WTC11 (cell line): ENCODE data around the gene CEACAM4. TPM values are rescaled to one million over a fixed set of nuclear protein-coding genes. Genes with fewer than 3 reads are reported as not detected.

Experiments
- ATAC-seq: fragments of 200-7000 bp; cut with Tn5 transposase; 2 replicates; pipeline ENCODE4 v1.10.0; 2021; ENCODE audit warnings: mild to moderate bottlenecking, moderate library complexity
- CTCF ChIA-PET: fragments of 300-600 bp; sonication (Branson Sonifier 250); formaldehyde crosslinking; loops from one replicate; lab custom pipeline; 2021; ENCODE audit warnings: antibody characterized with exemption; lab: Charles Lee
- POLR2A ChIA-PET: fragments of 350-600 bp; sonication (Branson Sonifier 250); formaldehyde crosslinking; loops from one replicate; lab custom pipeline; 2021; ENCODE audit warnings: antibody characterized with exemption; lab: Charles Lee
- DNase-seq: peaks from one replicate; pipeline ENCODE4 v3.0.0; 2021; ENCODE audit warnings: low spot score
- H3K27ac Mint-ChIP-seq: 2 replicates; pipeline ENCODE4 v1.8.0; 2021; ENCODE audit warnings: mixed read lengths
- H3K27me3 Mint-ChIP-seq: 2 replicates; pipeline ENCODE4 v1.8.0; 2021; ENCODE audit warnings: low read depth, mild to moderate bottlenecking, moderate library complexity, mixed read lengths
- H3K36me3 Mint-ChIP-seq: 2 replicates; pipeline ENCODE4 v1.8.0; 2021; ENCODE audit warnings: mixed read lengths
- H3K4me1 Mint-ChIP-seq: 2 replicates; pipeline ENCODE4 v1.8.0; 2022; ENCODE audit warnings: mixed read lengths
- H3K4me3 Mint-ChIP-seq: 2 replicates; pipeline ENCODE4 v1.8.0; 2021; ENCODE audit warnings: mild to moderate bottlenecking, moderate library complexity, mixed read lengths
- H3K9me3 Mint-ChIP-seq: 2 replicates; pipeline ENCODE4 v1.8.0; 2021; ENCODE audit warnings: mixed read lengths
- AFF4 ChIP-seq: sonication (generic); formaldehyde crosslinking; IDR thresholded peaks from 2 replicates; pipeline ENCODE4 v1.8.1; 2023; ENCODE audit warnings: mild to moderate bottlenecking, missing genetic modification reagents, borderline replicate concordance
- AR ChIP-seq: fragments of 250-450 bp; sonication (Bioruptor Pico); IDR thresholded peaks from 2 replicates; pipeline ENCODE4 v1.9.0; 2021; ENCODE audit warnings: mild to moderate bottlenecking
- CDX4 ChIP-seq: fragments of 250-450 bp; sonication (Bioruptor Pico); IDR thresholded peaks from 2 replicates; pipeline ENCODE4 v1.9.0; 2021; ENCODE audit warnings: moderate library complexity, mild to moderate bottlenecking, inconsistent platforms, borderline replicate concordance
- CREB1 ChIP-seq: sonication (generic); formaldehyde crosslinking; IDR thresholded peaks from 2 replicates; pipeline ENCODE4 v1.8.0; 2023; ENCODE audit warnings: mild to moderate bottlenecking, missing genetic modification reagents
- GABPB1 ChIP-seq: sonication (generic); formaldehyde crosslinking; IDR thresholded peaks from 2 replicates; pipeline ENCODE4 v1.8.1; 2023; ENCODE audit warnings: mild to moderate bottlenecking, missing genetic modification reagents
- IRF1 ChIP-seq: sonication (generic); formaldehyde crosslinking; IDR thresholded peaks from 2 replicates; pipeline ENCODE4 v1.8.0; 2023; ENCODE audit warnings: missing genetic modification reagents
- MAX ChIP-seq: sonication (generic); formaldehyde crosslinking; IDR thresholded peaks from 2 replicates; pipeline ENCODE4 v1.8.0; 2022; ENCODE audit warnings: mild to moderate bottlenecking, missing genetic modification reagents
- MXD4 ChIP-seq: fragments of 250-450 bp; sonication (Bioruptor Pico); IDR thresholded peaks from 2 replicates; pipeline ENCODE4 v1.8.0; 2021; ENCODE audit warnings: mild to moderate bottlenecking, moderate library complexity, borderline replicate concordance
- NFATC4 ChIP-seq: fragments of 250-450 bp; sonication (Bioruptor Pico); IDR thresholded peaks from 2 replicates; pipeline ENCODE4 v1.9.0; 2021; ENCODE audit warnings: mild to moderate bottlenecking
- OVOL2 ChIP-seq: fragments of 250-450 bp; sonication (Bioruptor Pico); IDR thresholded peaks from 2 replicates; pipeline ENCODE4 v1.9.0; 2021; ENCODE audit warnings: mild to moderate bottlenecking, borderline replicate concordance
- SOX15 ChIP-seq: fragments of 250-450 bp; sonication (Bioruptor Pico); IDR thresholded peaks from 2 replicates; pipeline ENCODE4 v1.9.0; 2021; ENCODE audit warnings: mild to moderate bottlenecking
- TEAD1 ChIP-seq: sonication (generic); formaldehyde crosslinking; IDR thresholded peaks from 2 replicates; pipeline ENCODE4 v1.8.0; 2022; ENCODE audit warnings: mild to moderate bottlenecking, missing genetic modification reagents
- ZNF121 ChIP-seq: sonication (generic); formaldehyde crosslinking; IDR thresholded peaks from 2 replicates; pipeline ENCODE4 v1.8.0; 2023; ENCODE audit warnings: missing genetic modification reagents
- ZNF219 ChIP-seq: sonication (generic); formaldehyde crosslinking; IDR thresholded peaks from 2 replicates; pipeline ENCODE4 v1.8.0; 2023; ENCODE audit warnings: missing genetic modification reagents, mild to moderate bottlenecking, borderline replicate concordance
- ZNF263 ChIP-seq: sonication (generic); formaldehyde crosslinking; IDR thresholded peaks from 2 replicates; pipeline ENCODE4 v1.8.1; 2022; ENCODE audit warnings: low read depth, mild to moderate bottlenecking, moderate library complexity, missing genetic modification reagents
- ZNF423 ChIP-seq: fragments of 250-450 bp; sonication (Bioruptor Pico); IDR thresholded peaks from 2 replicates; pipeline ENCODE4 v2.1.2; 2022; ENCODE audit warnings: mild to moderate bottlenecking, moderate library complexity
- ZNF512 ChIP-seq: sonication (generic); formaldehyde crosslinking; IDR thresholded peaks from 2 replicates; pipeline ENCODE4 v1.8.1; 2022; ENCODE audit warnings: missing genetic modification reagents, borderline replicate concordance
- ZNF671 ChIP-seq: fragments of 250-450 bp; sonication (Bioruptor Pico); IDR thresholded peaks from 2 replicates; pipeline ENCODE4 v1.8.0; 2021; ENCODE audit warnings: mild to moderate bottlenecking
- total RNA-seq: library from RNA; stranded (reverse); gene quantifications from 3 replicates; pipeline ENCODE4 v1.2.3, GENCODE V29; 2021
- TF ChIP-seq, protein P1 (sequence below): sonication (generic); formaldehyde crosslinking; IDR thresholded peaks from 2 replicates; pipeline ENCODE4 v1.8.0; 2022; ENCODE audit warnings: mild to moderate bottlenecking, missing genetic modification reagents
- TF ChIP-seq, protein P2 (sequence below): fragments of 250-450 bp; sonication (Bioruptor Pico); IDR thresholded peaks from 2 replicates; pipeline ENCODE4 v2.1.2; 2022; ENCODE audit warnings: mild to moderate bottlenecking, moderate library complexity

CEACAM4 gene
- total RNA-seq, 1 experiment from 2014 or later = not detected

DNA sequence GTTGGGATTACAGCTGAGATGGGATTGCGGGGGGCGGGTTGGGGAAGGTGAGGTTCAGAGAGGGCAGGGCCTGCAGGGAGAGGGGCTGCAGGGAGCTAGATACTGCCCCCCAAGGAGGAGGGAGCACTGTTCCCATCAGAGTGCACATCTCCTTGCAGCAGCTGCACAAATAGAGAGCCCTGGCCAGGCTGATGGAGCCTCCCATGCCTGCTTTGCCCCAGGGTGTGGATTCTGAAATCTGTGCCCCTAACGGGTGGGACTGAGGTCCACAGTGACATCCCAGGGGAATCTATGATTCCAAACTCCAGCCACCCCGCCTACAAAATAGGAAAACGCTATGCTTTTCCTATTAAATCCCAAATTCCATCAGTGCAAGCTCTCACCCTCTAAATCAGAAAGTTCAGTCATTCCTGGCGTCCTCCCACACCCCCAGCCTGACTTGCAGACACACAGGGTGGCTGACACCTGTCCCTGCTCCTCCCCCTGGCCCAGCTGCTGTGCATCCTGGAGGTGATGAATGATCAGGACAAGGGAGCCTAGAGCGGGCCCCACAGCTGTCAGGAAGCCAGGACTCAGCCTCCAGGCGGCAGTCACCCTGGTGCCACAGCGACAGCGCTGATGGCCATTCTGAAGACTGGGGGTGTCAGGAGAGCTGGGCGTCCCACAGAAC, 57.3 kb downstream of the CEACAM4 start:
- Mint-ChIP-seq H3K27ac (no peak overlapping the region), H3K27me3 (peaks cover 94% of the 10 kb centered on the region), H3K9me3 (no peaks in the 10 kb centered on the region), H3K4me3 (no peak overlapping the region), H3K36me3 (no peaks in the 10 kb centered on the region), H3K4me1 (peaks cover 5% of the 10 kb centered on the region)
- ATAC-seq (no peak), DNase-seq (no peak)
- POLR2A ChIA-PET = no interaction called here
- no peak for TF ChIP-seq ZNF512
- no peak for TF ChIP-seq GABPB1 (CRISPR knock-in tag)
- no peak for TF ChIP-seq ZNF423
- no peak for TF ChIP-seq TEAD1
- TF ChIP-seq, protein P1, sequence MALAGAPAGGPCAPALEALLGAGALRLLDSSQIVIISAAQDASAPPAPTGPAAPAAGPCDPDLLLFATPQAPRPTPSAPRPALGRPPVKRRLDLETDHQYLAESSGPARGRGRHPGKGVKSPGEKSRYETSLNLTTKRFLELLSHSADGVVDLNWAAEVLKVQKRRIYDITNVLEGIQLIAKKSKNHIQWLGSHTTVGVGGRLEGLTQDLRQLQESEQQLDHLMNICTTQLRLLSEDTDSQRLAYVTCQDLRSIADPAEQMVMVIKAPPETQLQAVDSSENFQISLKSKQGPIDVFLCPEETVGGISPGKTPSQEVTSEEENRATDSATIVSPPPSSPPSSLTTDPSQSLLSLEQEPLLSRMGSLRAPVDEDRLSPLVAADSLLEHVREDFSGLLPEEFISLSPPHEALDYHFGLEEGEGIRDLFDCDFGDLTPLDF = no peak
- TF ChIP-seq SOX15 = no peak
- TF ChIP-seq, protein P2, sequence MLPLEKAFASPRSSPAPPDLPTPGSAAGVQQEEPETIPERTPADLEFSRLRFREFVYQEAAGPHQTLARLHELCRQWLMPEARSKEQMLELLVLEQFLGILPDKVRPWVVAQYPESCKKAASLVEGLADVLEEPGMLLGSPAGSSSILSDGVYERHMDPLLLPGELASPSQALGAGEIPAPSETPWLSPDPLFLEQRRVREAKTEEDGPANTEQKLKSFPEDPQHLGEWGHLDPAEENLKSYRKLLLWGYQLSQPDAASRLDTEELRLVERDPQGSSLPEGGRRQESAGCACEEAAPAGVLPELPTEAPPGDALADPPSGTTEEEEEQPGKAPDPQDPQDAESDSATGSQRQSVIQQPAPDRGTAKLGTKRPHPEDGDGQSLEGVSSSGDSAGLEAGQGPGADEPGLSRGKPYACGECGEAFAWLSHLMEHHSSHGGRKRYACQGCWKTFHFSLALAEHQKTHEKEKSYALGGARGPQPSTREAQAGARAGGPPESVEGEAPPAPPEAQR (CRISPR knock-in tag) = no peak
- no peak for TF ChIP-seq ZNF671 (CRISPR knock-in tag)
- no peak for TF ChIP-seq AR (CRISPR knock-in tag)
- TF ChIP-seq ZNF263 (CRISPR knock-in tag) = no peak
- no peak for TF ChIP-seq OVOL2
- no peak for TF ChIP-seq AFF4 (CRISPR knock-in tag)
- no peak for TF ChIP-seq NFATC4 (CRISPR knock-in tag)
- TF ChIP-seq ZNF219 (CRISPR knock-in tag) = no peak
- no peak for TF ChIP-seq CREB1 (CRISPR knock-in tag)
- no peak for TF ChIP-seq MAX (CRISPR knock-in tag)
- no peak for TF ChIP-seq CDX4 (CRISPR knock-in tag)
- no peak for TF ChIP-seq ZNF121
- TF ChIP-seq MXD4 (CRISPR knock-in tag) = no peak
- no peak for TF ChIP-seq IRF1 (CRISPR knock-in tag)
- TF ChIP-seq, all 79 proteins: peak for 0
- CTCF ChIA-PET = interaction anchor here (1.2 to 10.4 kb wide), 12 partner anchors 21 to 247 kb away, joined by 3 to 310 read pairs (median 8); partner anchors contain the start of genes B3GNT8, B9D2 and DMAC2
